BE2C (cell line): ENCODE results near the gene STOX2.

ENCODE experiments used
- DNase-seq: peaks from one replicate; pipeline ENCODE4 v3.0.0-alpha.2; 2020
- H3K27me3 ChIP-seq: fragments of 250-450 bp; sonication (Bioruptor Pico); 2 replicates; pipeline ENCODE4 v1.5.1; 2020; ENCODE audit warnings: mild to moderate bottlenecking
- H3K36me3 ChIP-seq: fragments of 250-450 bp; sonication (Bioruptor Pico); 2 replicates; pipeline ENCODE4 v1.5.1; 2020; ENCODE audit warnings: mild to moderate bottlenecking
- H3K4me1 ChIP-seq: fragments of 250-450 bp; sonication (Bioruptor Pico); 2 replicates; pipeline ENCODE4 v1.5.1; 2020
- H3K4me3 ChIP-seq: 2 replicates; pipeline ENCODE4 v1.5.1; 2011; ENCODE audit warnings: low read depth, low read length
- H3K9me3 ChIP-seq: fragments of 250-450 bp; sonication (Bioruptor Pico); 2 replicates; pipeline ENCODE4 v1.5.1; 2020
- CTCF ChIP-seq: IDR thresholded peaks from 2 replicates; pipeline ENCODE4 v1.5.1; 2012; ENCODE audit warnings: mild to moderate bottlenecking, low read depth, low read length

Gene STOX2

GRCh38 chr4:183987987-183988392 is 82.9 kb downstream of the STOX2 start:
- H3K4me3 ChIP-seq: peak overlapping the region; percentile 78
- no peaks in the 10 kb centered on the region for H3K27me3 ChIP-seq
- TF ChIP-seq CTCF: no peak
- no peaks in the 10 kb centered on the region for H3K9me3 ChIP-seq
- H3K36me3 ChIP-seq: no peaks in the 10 kb centered on the region
- H3K4me1 ChIP-seq: peaks cover 14% of the 10 kb centered on the region
- DNase-seq: peak; percentile 77

- DNase-seq: no peak
- Histone ChIP-seq H3K9me3 (no peaks in the 10 kb centered on the region), H3K36me3 (no peaks in the 10 kb centered on the region), H3K4me1 (peaks cover 18% of the 10 kb centered on the region), H3K27me3 (no peaks in the 10 kb centered on the region), H3K4me3 (no peak overlapping the region)
- TF ChIP-seq CTCF: no peak
Observed at GRCh38 chr4:183988874-183989273, 83.8 kb downstream of the STOX2 start.

GRCh38 chr4:183989461-183989860 is 84.4 kb downstream of the STOX2 start:
- no peak for DNase-seq

GRCh38 chr4:183989931-183990330 is 84.8 kb downstream of the STOX2 start:
- Histone ChIP-seq H3K4me1 (peaks cover 19% of the 10 kb centered on the region), H3K4me3 (no peak overlapping the region), H3K27me3 (no peaks in the 10 kb centered on the region), H3K9me3 (no peaks in the 10 kb centered on the region), H3K36me3 (no peaks in the 10 kb centered on the region)
- DNase-seq: no peak
- no peak for TF ChIP-seq CTCF

More at GRCh38 chr4:183989461-183989860, 84.4 kb downstream of the STOX2 start:
- no peak for TF ChIP-seq CTCF
- H3K4me3 ChIP-seq: no peak overlapping the region
- peaks cover 18% of the 10 kb centered on the region for H3K4me1 ChIP-seq
- H3K27me3 ChIP-seq: no peaks in the 10 kb centered on the region
- H3K9me3 ChIP-seq: no peaks in the 10 kb centered on the region
- H3K36me3 ChIP-seq: no peaks in the 10 kb centered on the region

GRCh38 chr4:183993676-183994075 is 88.6 kb downstream of the STOX2 start:
- Histone ChIP-seq H3K4me3 (no peak overlapping the region), H3K36me3 (no peaks in the 10 kb centered on the region), H3K27me3 (no peaks in the 10 kb centered on the region), H3K4me1 (peaks cover 14% of the 10 kb centered on the region), H3K9me3 (no peaks in the 10 kb centered on the region)
- no peak for DNase-seq
- no peak for TF ChIP-seq CTCF

- TF ChIP-seq CTCF: no peak
- Histone ChIP-seq H3K27me3 (no peaks in the 10 kb centered on the region), H3K4me1 (peaks cover 13% of the 10 kb centered on the region), H3K36me3 (no peaks in the 10 kb centered on the region), H3K4me3 (no peak overlapping the region), H3K9me3 (no peaks in the 10 kb centered on the region)
- peak; percentile 26 for DNase-seq
Observed at GRCh38 chr4:183995570-183995969, 90.5 kb downstream of the STOX2 start.
